ENCODE data around the gene BUB3.

The BUB3 gene

DNA sequence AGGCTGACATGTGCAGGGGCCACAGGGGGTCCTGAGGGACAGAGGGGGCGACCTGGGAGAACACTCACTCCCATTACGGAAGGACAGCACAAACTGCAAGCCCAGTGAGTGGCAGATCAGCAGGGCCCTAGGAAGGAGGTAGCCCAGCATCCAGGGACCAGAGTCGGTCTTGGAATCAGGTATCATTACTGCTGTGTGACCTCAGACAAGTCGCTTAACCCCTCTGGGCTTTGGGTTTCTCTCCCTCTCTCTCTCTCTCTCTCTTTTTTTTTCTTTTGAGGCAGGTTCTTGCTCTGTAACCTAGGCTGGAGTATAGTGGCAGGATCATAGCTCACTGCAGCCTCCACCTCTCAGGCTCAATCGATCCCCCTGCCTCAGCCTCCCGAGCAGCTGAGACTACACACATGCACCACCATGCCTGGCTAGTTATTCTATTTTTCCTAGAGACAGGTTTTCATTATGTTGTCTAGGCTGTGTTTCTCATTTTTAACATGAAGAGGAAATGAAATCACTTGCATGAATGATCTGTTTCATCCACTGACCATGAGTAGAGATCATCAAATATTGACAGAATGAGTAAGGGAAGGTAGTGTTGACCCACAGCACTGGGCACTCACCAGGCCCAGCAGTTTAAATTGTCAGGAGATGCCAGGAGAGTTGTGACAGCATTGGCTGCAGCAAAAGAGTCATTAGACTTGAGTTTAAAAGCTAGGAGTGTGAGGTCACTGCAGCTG lies 49.4 kb downstream of the BUB3 start:
- no peak overlapping the region for H3K27ac ChIP-seq
- ChIA-PET CTCF (interaction anchor here (1.0 kb wide), 1 partner anchor 18 kb away, joined by 4 read pairs; no protein-coding TSS in a partner anchor), POLR2A (ENCODE audit: low non-redundant PET) (no interaction called here)
- TF ChIP-seq CTCF (conservative IDR thresholded peaks at IDR 0.05; ENCODE audit: low read depth): no peak
- DNase-seq (ENCODE audit: low spot score): no peak

DNA sequence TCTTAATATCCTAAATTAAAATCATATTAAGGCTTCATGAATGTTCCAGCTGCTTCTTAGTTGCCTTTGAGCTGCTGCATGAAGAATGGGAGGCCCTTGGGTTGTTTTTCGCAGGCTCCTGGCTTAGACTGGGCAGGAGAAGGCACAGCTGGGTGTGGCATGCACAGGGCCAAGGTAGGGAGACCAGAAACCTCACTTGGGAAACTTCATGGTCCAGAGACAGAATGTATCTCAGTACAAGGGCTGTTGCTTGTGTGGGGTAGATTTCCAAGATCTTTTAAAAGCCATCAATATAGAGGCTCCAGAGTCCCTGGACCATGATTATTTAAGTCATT lies 49.9 kb downstream of the BUB3 start:
- DNase-seq (ENCODE audit: low spot score): no peak
- no peak overlapping the region for H3K27ac ChIP-seq
- no peak for TF ChIP-seq CTCF (conservative IDR thresholded peaks at IDR 0.05; ENCODE audit: low read depth)
- ChIA-PET POLR2A (ENCODE audit: low non-redundant PET) (no interaction called here), CTCF (interaction anchor here (1.0 kb wide), 1 partner anchor 18 kb away, joined by 4 read pairs; no protein-coding TSS in a partner anchor)

DNA sequence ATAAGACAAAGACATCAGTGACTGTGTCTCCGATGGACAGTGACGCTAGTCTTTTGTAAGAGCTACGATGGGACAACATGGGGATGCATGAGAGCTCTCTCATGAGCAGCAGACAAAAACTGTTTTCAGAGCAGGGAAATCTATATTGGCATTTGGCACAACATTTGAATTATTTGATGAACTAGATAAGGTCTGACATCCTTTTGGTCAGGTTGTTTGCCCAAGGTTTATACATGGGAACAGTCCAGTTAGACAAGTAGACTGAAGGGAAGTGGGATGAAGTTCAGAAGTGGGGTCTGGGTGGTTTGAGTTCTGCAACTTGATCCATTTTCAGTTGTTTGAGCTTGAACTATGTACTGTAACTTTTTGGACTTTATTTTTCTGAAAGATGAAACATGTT lies 50.8 kb downstream of the BUB3 start:
- no peak for DNase-seq (ENCODE audit: low spot score)
- no peak for TF ChIP-seq CTCF (conservative IDR thresholded peaks at IDR 0.05; ENCODE audit: low read depth)
- ChIA-PET POLR2A (ENCODE audit: low non-redundant PET) (interaction anchor here (0.6 kb wide), 1 partner anchor 113 kb away, joined by 4 read pairs; no protein-coding TSS in a partner anchor), CTCF (no interaction called here)
- no peak overlapping the region for H3K27ac ChIP-seq

- no peak for TF ChIP-seq CTCF (conservative IDR thresholded peaks at IDR 0.05; ENCODE audit: low read depth)
- CTCF ChIA-PET: interaction anchor here (0.7 kb wide), 1 partner anchor 361 kb away, joined by 3 read pairs; no protein-coding TSS in a partner anchor
- POLR2A ChIA-PET (ENCODE audit: low non-redundant PET): no interaction called here
- no peak for DNase-seq (ENCODE audit: low spot score)
- H3K27ac ChIP-seq: no peak overlapping the region
Observed at GRCh38 chr10:123212063-123212462, 57.9 kb downstream of the BUB3 start.

GRCh38 chr10:123212640-123213039 lies 58.4 kb downstream of the BUB3 start:
- ChIA-PET POLR2A (ENCODE audit: low non-redundant PET) (no interaction called here), CTCF (interaction anchor here (0.7 kb wide), 4 partner anchors 230 to 736 kb away, joined by 3 to 7 read pairs (median 5); no protein-coding TSS in a partner anchor)
- DNase-seq (ENCODE audit: low spot score): no peak
- H3K27ac ChIP-seq: no peak overlapping the region
- TF ChIP-seq CTCF (conservative IDR thresholded peaks at IDR 0.05; ENCODE audit: low read depth): no peak

GRCh38 chr10:123213192-123213591 lies 59.0 kb downstream of the BUB3 start:
- DNase-seq (ENCODE audit: low spot score): no peak
- POLR2A ChIA-PET (ENCODE audit: low non-redundant PET): interaction anchor here (0.6 kb wide), 1 partner anchor 312 kb away, joined by 3 read pairs; no protein-coding TSS in a partner anchor
- no peak overlapping the region for H3K27ac ChIP-seq
- CTCF ChIA-PET: interaction anchor here (0.7 kb wide), 3 partner anchors 231 to 736 kb away, joined by 3 to 7 read pairs (median 7); no protein-coding TSS in a partner anchor
- TF ChIP-seq CTCF (conservative IDR thresholded peaks at IDR 0.05; ENCODE audit: low read depth): no peak
